ENCODE results near the gene PLLP. TPM values are rescaled to one million over a fixed set of nuclear protein-coding genes. Genes with fewer than 3 reads are reported as not detected.
A peak's percentile ranks its signal among the peaks of the same experiment; 100 is the strongest.
"Not testable (repeated sequence)": the region's sequence is repeated elsewhere in the genome, so short reads cannot be mapped to it uniquely, and the experiment has no call there.

The PLLP gene
- total RNA-seq, 1 donor from 2014 or later = 5.2 TPM

GRCh38 chr16:57273826-57274225 is 10.6 kb downstream of the PLLP start:
- no peak for DNase-seq (ENCODE audit: low read depth in 2 of 2)

DNA sequence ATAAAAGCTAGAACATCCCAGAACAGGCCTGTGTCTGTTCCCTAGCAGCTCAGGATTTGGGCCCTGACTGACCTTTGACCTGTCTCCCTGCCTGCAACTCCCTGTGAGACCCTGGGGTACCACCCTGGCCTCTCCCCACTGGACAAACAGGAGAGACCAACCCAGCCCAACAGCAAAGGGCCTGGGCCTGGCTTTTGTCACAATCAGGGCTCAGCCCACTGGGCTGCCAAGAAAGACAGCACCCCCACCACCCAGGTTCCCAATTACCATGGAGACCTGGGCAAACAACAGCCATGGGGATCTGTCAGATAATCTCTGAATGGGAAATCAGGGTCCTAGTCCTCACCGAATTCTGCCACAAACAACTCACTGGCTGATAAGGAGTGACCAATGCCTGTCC is 11.1 kb downstream of the PLLP start:
- no peak for DNase-seq (ENCODE audit: low read depth in 2 of 2)

GRCh38 chr16:57271867-57272495 is 12.5 kb downstream of the PLLP start:
- no peak for DNase-seq (ENCODE audit: low read depth in 2 of 2)

- DNase-seq (ENCODE audit: low read depth in 2 of 2) = no peak
Measured at GRCh38 chr16:57271063-57271345, 13.5 kb downstream of the PLLP start.

GRCh38 chr16:57270221-57271062 is 14.0 kb downstream of the PLLP start:
- DNase-seq (ENCODE audit: low read depth in 2 of 2) = no peak

DNA sequence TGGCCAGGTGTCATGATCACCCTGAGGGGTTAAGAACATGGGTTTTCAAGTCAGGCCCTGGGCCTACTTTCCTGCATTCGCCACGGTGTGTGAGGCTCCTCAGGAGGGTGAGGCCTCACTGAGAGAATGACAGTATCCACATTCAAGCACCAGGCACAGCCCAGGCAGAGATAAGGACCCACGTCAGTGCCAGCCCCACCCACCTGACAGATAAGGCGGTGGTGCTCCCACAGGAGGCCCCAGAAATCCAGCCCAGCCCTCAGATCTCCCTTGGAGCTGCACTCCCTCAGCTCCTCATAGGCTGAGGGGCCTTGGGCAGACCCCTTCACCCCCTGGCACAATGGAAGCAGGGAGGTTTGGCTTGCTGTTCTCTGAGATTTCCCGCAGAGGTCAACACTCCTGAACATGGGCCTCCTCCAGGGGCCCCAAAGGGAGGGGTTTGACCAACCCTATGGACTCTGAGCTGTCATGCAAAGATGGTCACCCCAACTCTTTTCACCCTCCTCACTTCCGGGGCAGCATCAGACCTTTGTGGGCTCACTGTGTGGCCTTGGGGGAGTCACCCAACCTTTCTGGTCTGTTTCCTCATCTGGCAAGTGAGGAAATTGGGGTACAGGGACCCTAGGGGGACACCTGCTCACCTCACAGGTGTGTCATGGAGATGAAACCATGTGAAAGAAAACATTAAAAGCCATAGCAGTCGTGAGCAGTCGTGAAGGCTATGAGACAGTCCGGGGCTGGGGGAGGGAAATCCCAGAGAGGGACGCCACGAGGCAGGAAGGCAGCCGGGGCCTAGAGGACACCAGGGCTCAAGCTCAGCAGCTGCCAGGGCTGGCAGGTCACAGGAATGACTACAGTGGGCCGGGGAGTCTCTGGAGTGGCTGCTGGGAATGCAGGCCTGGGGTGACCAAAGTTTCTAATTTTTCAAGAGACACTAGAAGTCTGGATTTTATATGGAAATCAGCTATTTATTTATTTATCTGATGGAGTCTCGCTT is 15.4 kb downstream of the PLLP start:
- no peak for DNase-seq (ENCODE audit: low read depth in 2 of 2)

GRCh38 chr16:57267343-57267742 is 17.1 kb downstream of the PLLP start:
- not testable (repeated sequence) for DNase-seq (ENCODE audit: low read depth in 2 of 2)

DNA sequence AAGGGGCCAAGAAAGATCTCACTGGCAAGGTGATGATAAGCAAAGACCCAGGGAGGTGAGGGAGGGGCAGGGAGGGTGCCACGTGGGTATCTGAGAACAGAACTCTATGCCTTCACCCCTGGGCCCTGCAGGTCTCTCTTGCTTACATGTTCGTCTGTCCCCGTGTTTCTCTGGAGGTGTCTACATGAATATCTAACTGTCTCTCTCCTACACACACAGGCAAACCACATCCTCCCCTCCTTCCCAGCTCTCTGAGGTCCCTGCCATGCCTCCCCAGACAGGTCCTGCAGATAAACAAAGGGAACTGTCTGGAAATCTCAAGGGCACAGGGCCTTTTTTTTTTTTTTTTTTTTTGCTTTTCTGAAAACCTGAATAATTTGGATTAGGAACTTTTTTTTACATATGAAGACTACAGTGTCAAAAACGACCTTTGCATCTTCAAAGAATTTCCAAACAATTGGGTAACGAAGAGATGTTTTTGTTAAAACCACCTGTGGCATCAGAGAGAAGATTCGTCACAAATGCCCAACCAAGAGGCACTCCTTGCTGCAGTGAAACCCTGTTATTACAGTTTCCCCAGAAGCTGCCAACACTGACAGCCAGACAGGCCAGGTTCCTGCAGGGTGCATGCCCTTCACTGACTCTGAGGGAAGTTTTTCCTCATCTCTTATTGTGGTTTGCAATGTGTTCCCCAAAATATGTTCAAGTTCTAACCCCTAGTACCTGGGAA is 17.8 kb downstream of the PLLP start:
- peak in 1 of 2 donors; percentile 26 for DNase-seq (ENCODE audit: low read depth in 2 of 2)

DNA sequence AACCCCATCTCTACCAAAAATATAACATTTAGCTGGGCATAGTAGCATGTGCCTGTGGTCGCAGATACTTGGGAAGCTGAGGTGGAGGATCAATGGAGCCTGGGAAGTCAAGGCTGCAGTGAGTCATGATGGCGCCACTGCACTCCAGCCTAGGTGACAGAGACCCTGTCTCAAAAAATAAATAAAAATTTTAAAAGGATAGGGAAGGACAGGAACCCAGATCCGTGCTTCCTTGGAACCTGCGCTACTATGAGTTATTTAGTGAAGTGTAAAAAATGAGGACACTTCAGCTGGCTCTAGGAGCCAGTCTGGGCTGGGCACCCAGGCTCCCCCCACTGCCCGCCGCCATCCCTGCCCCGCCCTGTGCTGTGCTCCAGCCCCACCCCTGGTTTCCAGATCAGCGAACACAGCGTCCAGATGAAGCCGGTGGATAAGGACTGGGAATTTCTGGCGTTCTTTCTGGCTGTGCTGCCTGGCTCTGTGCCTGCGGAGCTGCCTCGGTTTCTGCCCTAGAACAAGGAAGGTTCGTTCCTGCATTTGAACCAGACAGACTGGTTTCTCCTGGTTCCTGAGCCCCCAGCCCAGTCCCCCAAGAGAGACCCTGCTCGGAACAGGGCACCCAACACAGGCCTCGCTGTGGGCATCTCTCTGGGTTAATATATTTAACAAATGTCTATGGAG is 18.5 kb downstream of the PLLP start:
- DNase-seq (ENCODE audit: low read depth in 2 of 2) = peak; percentile 78 to 87

DNA sequence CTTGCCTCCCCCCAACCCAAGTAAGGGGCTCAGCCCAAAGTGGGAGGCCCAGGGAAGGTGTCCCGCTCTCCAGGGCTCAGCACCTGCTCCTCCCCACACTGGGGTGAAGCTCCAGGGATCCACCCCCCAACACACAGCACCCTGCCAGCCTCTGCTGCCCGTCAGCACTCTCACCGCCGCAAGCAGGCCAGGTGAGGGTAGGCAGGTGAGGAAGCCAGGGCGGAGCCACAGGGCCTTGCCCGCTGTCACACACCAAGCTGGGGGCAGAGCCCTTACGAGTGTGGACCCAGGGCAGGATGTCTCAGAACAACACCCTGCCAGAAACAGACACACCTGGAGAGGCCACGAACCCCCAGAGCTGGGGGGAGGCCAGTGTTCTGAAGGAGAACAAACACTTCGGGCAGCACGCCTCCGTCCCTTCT is 19.5 kb downstream of the PLLP start:
- no peak for DNase-seq (ENCODE audit: low read depth in 2 of 2)

GRCh38 chr16:57264381-57264780 is 20.1 kb downstream of the PLLP start:
- DNase-seq (ENCODE audit: low read depth in 2 of 2) = no peak

GRCh38 chr16:57263541-57264351 is 20.7 kb downstream of the PLLP start:
- no peak for DNase-seq (ENCODE audit: low read depth in 2 of 2)

DNA sequence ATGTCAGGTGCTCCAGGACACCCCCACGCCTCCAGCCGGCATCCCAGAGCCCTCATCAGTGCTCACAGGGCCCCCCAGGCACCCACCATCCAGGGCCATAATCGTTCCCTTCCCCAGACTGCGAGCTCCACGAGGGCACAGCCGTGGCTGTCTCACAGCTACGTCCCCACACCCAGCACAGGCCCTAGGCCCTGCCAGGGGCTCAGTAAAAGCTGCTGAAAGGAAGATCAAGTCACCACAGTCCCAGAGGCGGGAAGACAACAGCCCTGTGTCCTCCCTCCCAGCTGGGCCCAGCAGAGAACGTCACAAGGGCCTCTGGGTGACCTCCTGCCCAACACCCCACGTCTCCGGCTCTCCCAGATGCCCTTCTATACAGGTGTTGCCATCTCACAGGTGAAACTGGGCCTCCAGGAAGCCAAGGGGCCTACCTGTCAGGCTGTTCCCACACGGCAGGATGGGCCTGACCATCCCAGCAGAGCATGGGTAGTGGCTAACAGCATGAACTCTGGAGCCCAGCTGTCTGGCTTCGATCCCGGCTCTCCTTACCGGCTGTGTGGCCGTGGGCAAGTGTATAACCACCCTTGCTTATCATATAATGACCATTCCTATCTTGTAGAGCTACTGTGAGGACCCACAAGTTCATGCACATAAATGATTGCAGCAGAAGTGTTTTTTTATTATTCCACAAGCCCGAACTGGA is 21.5 kb downstream of the PLLP start:
- DNase-seq (ENCODE audit: low read depth in 2 of 2) = no peak

DNA sequence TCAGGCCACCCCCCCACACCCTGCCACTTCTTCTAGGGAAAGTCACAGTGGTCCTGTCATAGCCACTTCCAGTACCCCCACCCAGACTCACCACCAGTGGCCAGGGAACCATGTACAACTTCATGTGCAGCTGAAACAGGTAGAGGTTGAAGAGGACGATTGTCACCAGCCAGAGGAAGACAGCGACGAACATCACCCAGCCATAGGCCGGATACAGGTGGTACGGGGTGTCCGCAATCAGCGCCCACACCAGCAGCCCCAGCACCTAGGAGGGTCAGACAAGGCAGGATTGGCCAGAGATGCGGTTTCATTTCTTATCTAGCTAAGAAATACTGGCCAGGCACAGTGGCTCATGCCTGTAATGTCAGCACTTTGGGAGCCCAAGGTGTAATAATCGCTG is 22.7 kb downstream of the PLLP start:
- DNase-seq (ENCODE audit: low read depth in 2 of 2) = no peak

DNA sequence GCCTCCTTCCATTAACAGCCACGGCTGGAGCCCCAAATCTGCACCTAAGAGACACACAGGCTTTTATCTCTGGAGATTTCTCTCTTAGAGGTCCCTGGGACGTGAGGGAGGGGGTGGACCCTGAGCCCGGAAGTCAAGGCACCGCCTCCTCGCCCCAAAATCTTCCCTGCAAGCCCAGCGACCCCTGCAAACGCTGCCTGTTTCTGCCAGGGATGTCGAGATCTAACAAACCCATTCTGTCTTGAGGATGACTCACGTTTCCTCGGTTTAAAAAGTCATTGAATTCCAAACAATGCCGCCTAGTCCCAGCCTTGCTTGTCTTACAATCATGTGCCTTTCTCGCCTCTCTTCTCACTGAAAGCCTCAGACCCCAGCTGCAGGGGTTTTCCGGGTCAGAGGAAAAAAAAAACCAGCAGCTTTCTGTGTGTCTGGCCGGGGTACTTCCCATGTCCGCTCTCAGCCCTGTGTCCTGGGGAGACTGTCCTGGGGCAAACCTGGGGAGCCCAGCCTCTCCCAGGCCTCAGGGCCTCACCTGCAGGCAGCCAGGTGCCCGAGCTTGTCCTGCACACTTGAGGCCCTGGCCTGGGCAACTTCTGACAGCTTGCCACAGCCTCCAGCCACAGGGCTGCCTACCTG is 24.1 kb downstream of the PLLP start:
- peak; percentile 37 to 97 for DNase-seq (ENCODE audit: low read depth in 2 of 2)

GRCh38 chr16:57258910-57259475 is 25.5 kb downstream of the PLLP start:
- DNase-seq (ENCODE audit: low read depth in 2 of 2) = no peak

DNA sequence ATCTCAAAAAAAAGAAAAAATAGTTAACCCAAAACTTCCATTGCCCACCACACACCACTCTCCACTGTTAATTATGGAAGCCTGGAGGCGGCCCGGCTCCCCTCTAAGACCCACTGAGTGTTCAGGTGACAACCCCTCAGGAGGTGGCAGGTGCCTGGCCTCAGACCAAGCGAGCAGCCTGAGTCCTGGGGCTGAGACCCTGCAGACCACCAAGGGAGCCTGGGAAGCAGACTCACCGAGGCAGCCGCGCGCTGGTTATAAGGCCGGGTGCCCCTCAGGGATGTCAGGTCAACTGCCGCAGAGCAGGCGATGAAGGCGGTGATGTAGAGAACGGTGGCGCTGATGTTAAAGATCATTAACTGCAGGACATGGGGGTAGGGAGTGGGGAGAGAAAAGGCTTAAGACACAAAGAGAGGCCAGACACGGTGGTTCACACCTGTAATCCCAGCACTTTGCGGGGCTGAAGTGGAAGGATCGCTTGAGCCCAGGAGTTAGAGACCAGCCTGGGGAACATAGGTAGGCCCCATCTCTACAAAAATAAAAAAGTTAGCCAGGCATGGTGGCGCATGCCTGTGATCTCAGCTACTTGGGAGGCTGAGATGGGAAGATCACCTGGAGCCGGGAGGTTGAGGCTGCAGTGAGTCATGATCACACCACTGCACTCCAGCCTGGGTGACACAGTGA is 26.1 kb downstream of the PLLP start:
- no peak for DNase-seq (ENCODE audit: low read depth in 2 of 2)
